HG03103 (cell line): ENCODE measurements around the gene PATZ1.

ENCODE experiments used
- ATAC-seq: cut with Tn5 transposase; IDR thresholded peaks from one replicate; pipeline ENCODE4 v1.9.1; 2021; ENCODE audit warnings: low read depth; ENCODE audit not compliant: unreplicated experiment

PATZ1 gene

DNA sequence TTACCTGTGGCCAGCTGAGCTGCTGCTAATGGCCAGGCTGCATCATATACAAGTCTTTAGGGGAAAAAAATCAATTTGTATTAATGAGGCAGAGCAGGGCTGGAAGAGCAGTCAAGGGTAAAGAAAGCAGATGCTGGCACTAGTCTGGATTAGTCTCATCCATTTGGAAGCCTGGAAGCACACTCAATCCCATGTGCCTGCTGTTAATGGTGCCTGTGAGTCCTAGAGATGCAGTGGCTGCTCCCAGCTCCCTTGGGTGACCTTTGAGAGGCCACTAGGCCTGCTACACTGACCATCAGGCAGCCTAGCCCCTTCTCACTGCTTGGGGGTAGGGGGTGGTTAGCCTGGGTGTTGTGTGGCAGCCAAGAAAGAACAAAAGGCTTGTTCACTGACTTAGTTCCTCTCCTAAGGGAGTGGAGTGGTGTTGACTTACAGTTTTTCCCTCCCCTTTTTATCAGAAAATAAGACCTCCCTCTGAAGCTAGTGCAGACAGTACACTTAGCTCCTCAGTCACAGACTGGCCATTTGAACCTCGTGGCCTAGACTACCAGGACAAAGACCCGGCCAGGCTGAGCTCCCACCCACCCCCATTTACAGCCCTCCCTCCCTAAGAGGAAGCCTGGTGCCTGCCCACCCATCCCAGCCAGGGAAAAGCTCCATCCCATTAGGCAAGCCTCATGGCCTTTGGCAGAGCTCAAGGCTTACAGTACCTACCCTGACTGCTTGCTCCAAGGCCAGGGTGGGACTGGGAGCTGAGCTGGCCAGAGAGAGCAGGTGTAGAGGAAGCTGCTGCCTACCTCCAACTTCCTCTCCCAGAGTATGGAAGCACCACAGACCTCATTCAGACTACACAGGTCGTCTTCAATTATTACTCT lies 61.6 kb downstream of the PATZ1 start:
- ATAC-seq: no peak

- no peak for ATAC-seq
Measured at GRCh38 chr22:31282748-31283468, 63.2 kb downstream of the PATZ1 start.

DNA sequence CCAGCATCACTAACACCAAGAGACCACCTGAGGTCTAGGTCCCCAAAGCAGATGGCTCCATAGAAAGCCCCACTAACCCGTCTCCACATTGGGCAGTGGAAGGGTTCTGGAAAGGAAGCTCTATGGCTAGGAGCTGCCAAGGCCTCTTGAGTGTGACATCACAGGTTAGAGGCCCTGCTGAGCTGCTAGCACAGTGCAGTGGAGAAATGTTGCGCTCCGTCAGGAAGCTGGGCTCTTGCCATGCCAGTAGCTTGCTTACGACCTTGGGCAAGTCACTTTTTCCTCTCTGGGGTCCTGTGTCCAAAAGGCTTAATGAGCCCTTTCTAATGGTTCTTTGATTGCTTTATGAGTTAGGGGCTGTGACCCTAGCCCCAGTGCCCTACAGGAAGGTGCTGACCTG lies 64.4 kb downstream of the PATZ1 start:
- ATAC-seq: no peak

GRCh38 chr22:31279821-31280505 lies 66.2 kb downstream of the PATZ1 start:
- no peak for ATAC-seq

- no peak for ATAC-seq
Measured at GRCh38 chr22:31279327-31279669, 66.8 kb downstream of the PATZ1 start.

DNA sequence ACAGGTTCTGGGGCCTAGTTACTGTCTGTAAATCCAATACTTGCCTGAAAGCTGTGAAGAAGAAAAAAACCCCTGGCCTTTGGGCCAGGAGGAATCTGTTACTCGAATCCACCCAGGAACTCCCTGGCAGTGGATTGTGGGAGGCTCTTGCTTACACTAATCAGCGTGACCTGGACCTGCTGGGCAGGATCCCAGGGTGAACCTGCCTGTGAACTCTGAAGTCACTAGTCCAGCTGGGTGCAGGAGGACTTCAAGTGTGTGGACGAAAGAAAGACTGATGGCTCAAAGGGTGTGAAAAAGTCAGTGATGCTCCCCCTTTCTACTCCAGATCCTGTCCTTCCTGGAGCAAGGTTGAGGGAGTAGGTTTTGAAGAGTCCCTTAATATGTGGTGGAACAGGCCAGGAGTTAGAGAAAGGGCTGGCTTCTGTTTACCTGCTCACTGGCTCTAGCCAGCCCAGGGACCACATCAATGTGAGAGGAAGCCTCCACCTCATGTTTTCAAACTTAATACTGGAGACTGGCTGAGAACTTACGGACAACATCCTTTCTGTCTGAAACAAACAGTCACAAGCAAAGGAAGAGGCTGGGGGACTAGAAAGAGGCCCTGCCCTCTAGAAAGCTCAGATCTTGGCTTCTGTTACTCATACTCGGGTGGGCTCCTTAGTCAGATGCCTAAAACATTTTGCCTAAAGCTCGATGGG lies 67.4 kb downstream of the PATZ1 start:
- ATAC-seq: no peak

DNA sequence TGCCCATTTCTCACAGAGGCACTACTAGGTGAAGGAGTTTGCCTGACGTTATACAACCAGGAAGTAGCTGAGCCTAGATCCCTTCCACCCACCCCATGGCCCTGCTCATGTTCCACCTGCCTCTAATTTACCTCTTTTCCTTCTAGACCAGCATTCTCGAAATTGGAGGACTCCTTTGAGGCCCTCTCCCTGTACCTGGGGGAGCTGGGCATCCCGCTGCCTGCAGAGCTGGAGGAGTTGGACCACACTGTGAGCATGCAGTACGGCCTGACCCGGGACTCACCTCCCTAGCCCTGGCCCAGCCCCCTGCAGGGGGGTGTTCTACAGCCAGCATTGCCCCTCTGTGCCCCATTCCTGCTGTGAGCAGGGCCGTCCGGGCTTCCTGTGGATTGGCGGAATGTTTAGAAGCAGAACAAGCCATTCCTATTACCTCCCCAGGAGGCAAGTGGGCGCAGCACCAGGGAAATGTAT lies 68.0 kb downstream of the PATZ1 start:
- no peak for ATAC-seq

GRCh38 chr22:31277741-31278140 lies 68.4 kb downstream of the PATZ1 start:
- ATAC-seq: no peak

GRCh38 chr22:31276426-31277167 lies 69.5 kb downstream of the PATZ1 start:
- ATAC-seq: no peak
